GM12874 (cell line): ENCODE data around the gene MX2.

Experiments used
- TF ChIP-seq, protein P1 (sequence below): IDR thresholded peaks from 2 replicates; pipeline ENCODE4 v1.5.1; 2011; ENCODE audit warnings: low read depth, mild to moderate bottlenecking, control low read depth, low read length, moderate library complexity; ENCODE audit not compliant: insufficient read depth

MX2 gene

DNA sequence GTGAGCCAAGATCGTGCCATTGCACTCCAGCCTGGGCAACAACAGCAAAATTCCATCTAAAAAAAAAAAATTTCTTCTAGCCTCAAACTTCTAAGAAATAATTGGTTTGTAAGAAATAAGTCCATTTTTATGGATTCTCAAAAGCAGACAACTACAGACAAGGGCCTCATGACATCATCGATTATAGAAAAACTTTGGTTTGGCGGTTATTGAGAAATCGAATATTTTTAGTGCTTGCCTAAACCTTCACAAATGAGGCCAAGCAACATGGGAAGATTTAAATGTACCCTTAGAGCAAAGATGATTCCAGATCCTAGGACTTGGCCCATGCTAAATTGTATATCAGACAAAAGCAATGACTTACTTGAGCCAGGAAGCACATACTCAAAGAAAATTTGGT is 36.4 kb downstream of the MX2 start:
- TF ChIP-seq, protein P1, sequence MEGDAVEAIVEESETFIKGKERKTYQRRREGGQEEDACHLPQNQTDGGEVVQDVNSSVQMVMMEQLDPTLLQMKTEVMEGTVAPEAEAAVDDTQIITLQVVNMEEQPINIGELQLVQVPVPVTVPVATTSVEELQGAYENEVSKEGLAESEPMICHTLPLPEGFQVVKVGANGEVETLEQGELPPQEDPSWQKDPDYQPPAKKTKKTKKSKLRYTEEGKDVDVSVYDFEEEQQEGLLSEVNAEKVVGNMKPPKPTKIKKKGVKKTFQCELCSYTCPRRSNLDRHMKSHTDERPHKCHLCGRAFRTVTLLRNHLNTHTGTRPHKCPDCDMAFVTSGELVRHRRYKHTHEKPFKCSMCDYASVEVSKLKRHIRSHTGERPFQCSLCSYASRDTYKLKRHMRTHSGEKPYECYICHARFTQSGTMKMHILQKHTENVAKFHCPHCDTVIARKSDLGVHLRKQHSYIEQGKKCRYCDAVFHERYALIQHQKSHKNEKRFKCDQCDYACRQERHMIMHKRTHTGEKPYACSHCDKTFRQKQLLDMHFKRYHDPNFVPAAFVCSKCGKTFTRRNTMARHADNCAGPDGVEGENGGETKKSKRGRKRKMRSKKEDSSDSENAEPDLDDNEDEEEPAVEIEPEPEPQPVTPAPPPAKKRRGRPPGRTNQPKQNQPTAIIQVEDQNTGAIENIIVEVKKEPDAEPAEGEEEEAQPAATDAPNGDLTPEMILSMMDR: no peak

DNA sequence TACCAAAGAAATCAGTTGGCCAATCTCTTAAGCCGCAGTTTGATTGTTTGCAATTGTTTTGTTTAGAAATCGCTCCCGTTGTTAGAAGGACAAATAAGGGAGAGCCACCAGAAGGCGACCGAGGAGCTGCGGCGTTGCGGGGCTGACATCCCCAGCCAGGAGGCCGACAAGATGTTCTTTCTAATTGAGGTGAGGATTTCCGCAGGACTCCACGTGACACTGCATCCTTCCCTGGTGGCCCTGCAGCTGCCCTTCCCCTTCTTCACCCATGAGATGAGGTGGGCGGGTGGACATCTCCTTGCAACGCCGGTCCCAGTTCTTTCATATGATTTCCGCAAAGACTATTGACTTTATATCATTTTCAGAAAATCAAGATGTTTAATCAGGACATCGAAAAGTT is 37.0 kb downstream of the MX2 start:
- TF ChIP-seq, protein P1: no peak

DNA sequence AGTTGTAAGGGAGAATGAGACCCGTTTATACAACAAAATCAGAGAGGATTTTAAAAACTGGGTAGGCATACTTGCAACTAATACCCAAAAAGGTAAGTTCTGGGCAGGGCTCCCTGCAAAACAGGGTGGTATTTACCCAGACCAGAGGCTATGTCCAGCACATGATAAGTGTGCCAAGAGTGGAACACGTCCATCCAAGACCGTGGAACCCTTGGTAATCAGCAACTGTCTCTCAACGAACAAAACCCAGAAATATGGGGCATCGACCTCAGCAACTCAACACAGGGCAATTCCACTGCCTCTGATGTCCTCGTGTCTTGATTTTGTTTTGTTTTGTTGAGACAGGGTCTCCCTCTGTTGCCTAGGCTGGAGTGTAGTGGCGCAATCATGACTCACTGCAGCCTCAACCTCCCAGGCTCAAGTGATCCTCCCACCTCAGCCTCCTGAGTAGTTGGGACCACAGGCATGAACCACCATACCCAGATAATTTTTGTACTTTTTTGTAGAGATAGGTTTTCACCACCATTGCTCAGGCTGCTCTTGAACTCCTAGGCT is 37.5 kb downstream of the MX2 start:
- TF ChIP-seq, protein P1: no peak

DNA sequence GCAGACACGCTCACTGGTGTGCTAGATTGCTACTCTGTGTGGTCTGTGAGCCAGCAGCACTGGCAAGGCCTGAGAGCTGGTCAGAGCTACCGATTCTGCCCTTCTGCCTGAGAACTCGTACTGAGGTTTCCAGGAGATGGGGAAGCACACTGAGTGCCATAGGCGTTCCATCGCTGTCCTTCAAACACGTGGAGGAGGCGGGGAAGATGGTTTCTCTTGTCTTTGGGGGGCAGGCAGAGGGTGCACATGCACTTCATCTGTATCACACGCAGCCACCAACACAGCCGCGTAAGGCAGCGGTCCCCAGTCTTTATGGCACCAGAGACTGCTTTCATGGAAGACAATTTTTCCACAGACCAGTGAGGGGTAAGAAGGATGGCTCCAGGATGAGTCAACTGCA is 40.4 kb downstream of the MX2 start:
- TF ChIP-seq, protein P1: no peak

DNA sequence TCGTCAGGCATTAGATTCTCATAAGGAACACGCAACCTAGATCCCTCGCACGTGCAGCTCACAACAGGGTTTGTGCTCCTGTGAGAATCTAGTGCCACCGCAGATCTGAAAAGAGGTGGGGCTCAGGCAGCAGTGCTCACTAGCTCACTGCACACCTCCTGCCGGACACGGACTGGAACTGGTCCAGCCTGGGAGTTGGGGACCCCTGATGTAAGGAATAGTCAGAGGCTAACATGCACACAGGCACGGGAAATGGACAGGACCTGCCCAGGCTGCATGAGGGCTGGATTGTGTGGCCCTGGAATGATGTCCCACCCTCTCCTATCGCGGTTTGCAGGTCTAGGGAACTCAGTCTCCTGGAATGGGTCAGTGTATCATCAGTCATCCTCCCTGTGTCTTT is 41.0 kb downstream of the MX2 start:
- TF ChIP-seq, protein P1: no peak

DNA sequence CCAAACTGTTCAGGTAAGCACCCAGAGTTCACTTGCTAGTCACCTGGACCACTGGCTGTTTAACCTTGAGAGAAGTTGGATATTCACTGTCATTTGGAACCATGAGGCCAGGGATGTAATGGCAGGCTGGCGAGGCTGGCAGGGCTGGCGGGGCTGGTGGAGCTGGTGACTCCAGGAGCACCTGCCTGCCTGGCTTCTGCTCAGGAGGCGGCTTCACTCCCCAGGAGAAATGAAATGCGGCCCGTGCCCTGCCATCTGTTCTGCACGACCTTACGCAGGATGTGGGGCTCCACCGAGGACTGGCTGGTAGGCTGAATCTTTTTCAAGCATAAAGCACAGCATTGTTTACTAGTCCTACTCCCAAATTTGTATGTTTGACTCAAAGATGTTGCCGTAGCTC is 41.5 kb downstream of the MX2 start:
- TF ChIP-seq, protein P1: no peak

DNA sequence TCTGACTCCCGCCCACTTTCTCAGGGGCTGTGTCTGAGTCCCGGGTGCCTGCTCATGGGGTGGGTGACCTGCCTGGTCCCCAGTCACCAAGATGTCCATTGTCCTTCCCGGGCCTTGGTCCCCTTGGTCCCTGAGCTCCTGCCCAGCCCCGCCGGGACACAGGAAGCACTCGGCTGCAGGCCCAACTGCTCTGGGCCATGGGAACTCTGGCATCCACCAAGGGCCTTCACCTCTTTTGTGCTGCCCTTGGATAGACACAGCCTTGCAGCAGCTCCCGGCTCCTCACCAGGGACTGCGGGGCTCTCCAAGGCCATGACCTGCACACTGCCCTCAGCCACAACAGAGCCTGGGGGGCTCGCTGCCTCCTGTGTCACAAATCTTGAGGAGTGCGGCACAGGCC is 42.1 kb downstream of the MX2 start:
- TF ChIP-seq, protein P1: no peak

DNA sequence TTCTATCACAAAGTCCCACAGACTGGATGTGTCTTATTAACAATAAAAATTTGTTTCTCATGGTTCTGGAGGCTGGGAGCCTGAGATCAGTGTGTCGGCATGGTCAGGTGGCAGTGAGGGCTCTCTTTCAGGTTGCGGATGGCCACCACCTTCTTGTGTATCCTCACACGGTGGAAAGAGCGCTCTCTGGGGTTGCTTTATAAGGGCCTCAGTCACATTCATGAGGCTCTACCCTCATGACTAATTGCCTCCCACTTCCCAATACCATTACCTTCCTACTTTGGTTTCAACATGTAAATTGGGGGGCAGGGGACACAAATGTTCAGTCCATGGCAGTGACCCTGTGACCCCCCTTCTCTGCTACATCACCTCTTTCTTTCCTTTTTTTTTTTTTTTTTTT is 43.5 kb downstream of the MX2 start:
- TF ChIP-seq, protein P1: no peak
